ENCODE results near the gene DDX3Y.

- TF ChIP-seq CTCF (IDR thresholded peaks at IDR 0.05) (no peak), EZH2 (IDR thresholded peaks at IDR 0.05; ENCODE audit: borderline replicate concordance, insufficient read depth, low read depth, low read length, poor library complexity, severe bottlenecking) (no peak)
Observed at GRCh38 chrY:12928043-12928442, 23.4 kb downstream of the DDX3Y start.
